NOMO-1 treated with DMSO at 0.1 percent for 48 hours (cell line): ENCODE data around the gene KCTD3.
A peak's percentile ranks its signal among the peaks of the same experiment; 100 is the strongest.

Experiments used
- DNase-seq: peaks from one replicate; lab custom pipeline; 2025; ENCODE audit not compliant: unreplicated experiment; lab: John Stamatoyannopoulos, UW

The KCTD3 gene

DNA sequence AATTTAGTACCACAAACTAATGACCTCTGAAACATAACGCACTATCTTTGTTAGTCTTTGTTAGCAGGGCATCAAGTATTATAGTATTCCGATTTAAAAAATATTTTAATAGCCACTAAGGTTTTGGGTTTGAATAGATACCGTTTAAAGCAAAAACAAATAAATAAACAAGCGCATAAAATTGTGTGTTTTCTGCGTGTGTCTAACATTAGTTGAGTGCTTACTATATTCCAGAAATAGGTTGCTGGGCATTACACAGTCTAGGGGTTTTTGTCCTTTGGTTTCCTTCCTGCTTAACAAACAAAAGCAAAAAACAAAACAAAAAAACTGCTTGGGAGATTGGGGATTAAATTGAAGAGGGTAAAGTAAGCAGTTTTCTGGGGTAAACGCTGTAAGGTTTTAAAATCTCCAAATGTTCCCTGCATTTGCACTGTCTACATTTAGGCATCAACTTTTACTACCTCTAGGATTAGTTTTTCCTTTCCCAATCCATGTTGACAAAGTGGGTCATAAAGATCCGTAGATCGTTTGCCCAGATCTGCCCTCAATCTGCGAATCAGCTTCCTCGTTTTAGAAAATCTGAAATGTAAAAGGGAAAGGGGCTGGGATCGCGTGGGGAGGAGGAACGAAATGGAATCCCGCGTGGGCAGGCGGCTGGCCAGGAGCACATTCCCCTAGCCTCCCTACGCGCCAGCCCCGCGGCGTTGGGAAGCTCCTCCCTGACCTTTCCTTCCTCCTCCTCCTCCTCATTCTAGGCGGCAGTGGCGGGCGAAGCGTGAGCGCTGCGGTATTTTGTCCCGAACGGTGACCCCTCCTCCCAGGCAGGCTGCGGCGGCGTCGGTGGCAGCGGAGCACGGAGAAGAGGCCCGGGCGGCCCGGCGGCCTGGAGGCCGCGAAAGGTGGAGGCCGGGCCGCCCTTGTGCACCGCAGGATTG lies at the start of gene KCTD3:
TSS of gene KCTD3 (plus strand) at position 749 of the 935 bp plus-strand sequence. CDS start 382 bp downstream, outside the sequence.
- DNase-seq = peak; percentile 41

- DNase-seq = peak; percentile 50
These were observed 49.6 kb upstream of the KCTD3 start for GRCh38 chr1:215517441-215517891.

DNA sequence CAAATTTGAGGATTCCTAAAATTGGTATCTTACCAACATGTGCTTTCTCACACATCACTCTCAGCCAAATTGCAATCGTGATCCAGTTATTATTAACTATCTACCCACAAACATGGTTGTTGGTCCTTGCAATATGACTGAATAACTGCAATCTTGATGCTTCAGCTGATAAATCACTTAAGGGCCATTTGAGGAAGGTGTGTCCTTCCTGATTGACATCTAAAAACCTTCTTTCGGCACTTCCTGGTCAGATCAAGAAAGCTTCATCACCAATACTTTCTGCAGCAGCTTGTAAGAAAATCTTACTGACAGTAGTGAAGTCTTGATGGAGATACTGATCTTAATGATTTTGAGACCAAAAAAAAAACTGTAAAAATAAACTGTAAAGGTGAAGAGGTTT lies 48.5 kb upstream of the KCTD3 start:
- DNase-seq = no peak

GRCh38 chr1:215521279-215521678 lies 45.8 kb upstream of the KCTD3 start:
- DNase-seq = no peak

DNA sequence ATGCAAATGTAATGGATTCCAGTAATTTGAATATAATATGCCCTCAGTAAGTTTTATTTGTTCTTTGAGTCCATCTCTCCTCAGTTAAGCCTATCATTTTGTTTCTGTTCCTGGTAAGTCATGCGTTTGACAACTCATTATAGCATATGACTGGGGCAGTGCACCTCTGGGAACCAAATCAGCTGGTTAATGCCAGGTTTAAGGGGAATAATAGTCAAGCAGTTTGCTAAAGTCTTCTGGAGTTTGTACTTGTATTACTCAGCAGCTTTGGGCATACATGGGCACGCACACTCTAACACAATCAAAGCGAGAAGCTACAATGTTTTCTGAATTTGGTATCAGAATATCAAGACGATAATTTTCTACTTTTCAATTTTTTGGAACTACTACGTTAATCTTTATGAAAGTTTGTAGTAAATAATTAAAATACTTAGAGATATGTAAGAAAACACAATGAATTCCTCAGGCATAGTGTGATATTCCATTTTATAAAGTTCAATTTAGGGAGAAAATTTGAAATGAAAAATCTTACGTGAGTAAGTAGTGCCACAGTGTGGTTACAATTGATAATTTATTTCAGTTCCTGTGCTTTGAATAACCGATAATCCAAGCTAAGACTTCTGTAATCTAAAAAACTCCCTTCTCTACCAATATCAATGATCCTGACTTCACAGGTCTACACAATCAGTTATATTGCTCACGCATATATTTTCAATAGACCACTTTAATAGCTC lies 43.8 kb upstream of the KCTD3 start:
- peak; percentile 3 for DNase-seq

DNA sequence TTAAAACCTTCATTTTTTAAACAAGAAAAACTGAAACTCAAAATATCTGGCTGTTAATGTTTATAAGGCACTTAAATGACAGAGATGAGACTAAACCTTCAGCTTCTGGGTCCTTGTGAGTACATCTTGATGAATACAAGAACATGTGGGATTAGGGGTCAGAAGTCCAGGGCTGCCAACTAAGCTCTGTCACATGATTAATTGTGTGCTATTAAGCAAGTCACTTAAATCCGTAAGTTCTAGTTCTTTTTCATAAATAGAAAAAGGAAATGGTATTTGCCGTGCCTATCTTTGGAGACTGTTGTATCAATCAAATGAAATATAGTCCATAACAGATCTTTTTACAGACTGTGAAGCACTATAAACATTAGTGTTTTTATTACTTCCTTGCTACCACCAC lies 43.2 kb upstream of the KCTD3 start:
- DNase-seq = peak; percentile 65

- DNase-seq = peak; percentile 45
These were observed 40.8 kb upstream of the KCTD3 start for GRCh38 chr1:215526147-215526845.

DNA sequence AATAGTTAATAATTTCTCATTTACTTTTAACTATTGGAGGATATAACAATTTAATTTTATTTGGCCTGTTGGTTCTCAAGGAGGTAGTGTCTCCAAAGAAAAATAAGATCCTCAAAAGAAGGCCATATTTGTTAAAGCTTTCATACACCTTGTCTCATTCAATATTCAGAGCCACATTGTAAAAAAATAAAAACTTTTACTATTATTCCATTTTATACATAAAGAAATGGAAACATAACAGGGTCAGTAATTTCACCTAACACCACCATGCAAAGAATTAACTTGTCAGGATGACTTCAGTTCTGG lies 40.3 kb upstream of the KCTD3 start:
- DNase-seq = no peak

DNA sequence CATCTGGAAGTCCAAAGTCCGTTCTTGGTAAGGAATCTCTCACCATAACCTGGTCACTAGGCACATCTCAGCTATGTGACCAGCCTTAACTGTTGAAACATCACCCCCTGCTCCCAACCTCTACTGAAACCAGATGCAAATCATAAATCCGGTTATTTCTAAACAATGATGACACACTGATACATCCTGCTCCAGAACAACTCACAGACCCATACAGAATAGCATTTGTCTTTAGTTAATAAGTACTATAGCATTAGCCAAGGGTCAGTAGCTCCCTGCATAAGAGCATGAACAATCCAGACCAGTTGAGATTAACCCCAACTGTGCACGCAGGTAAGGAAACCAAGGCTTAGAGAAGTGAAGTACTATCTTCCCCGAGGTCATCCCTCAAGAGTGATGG lies 38.0 kb upstream of the KCTD3 start:
- no peak for DNase-seq

DNA sequence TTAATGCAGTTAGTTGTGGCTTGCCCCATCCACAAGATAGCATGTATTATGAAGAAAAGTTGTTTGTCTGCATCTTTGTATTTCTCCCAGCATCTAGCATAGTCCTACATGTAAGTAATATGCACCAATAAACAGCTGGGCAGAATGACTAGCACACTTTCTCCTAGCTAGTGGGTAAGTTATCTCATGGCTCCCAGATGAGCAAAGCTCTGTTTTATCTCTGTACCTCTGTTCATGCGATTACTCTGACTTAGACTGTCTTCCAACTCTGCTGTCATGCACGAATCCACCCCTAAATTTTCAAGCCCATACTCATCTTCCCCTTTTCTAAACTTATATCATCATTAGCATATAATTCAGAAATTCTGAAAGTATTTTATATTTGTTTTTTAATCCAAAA lies 37.5 kb upstream of the KCTD3 start:
- DNase-seq = no peak

GRCh38 chr1:215530401-215530984 lies 36.6 kb upstream of the KCTD3 start:
- DNase-seq = peak; percentile 87

DNA sequence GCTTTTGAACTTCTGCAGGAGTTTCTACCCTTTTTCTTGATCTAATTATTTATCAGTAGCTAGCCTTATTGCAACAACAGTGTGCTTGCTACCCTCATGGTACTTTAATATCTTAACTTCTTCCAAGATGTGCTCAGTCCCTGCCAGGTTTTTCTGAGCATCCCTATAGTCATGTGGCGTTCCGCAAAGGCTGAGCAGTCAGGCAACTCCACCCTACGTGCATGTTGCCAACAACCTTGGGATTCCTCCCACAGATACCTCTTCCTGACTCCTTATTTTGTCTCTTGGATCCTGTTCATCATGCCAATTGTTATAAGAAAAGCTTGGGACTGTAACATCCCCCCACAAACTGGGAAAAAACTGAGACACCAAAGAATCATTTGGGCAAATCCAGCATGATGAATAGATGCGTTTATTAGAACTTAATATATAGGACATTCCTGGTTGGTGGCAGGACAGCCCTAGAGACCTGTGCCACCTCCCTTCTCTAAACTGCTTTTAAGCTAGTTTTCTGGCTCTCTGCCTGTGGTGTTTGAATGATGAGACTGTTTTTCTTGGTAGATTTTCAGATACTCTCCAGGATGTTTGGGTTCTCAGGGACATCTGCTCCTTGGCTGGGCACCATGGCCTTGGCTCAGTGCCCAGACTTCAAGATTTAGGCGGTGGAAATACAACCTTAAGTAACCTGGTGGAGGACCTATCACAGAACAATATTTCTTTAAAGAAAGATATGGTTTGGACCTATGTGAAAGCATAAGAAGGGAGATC lies 27.1 kb upstream of the KCTD3 start:
- DNase-seq = no peak

DNA sequence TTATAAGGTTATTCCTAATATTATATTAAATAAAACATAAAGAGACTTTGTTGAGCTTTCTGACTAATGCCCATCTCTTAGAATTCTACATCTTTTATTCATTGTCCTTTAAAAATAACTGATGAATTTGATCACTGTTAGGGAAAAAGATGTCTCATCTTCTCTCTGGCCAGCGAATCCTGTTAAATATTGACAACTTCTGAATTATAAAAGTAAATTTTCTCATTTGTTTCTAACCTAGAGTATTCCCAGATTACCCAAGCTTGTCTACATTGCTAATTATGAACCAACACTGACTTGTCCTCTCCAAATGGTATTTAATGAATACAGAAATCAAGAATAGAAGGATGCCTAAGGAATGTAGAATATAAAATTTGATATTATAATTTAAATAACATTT lies 24.8 kb upstream of the KCTD3 start:
- DNase-seq = no peak

DNA sequence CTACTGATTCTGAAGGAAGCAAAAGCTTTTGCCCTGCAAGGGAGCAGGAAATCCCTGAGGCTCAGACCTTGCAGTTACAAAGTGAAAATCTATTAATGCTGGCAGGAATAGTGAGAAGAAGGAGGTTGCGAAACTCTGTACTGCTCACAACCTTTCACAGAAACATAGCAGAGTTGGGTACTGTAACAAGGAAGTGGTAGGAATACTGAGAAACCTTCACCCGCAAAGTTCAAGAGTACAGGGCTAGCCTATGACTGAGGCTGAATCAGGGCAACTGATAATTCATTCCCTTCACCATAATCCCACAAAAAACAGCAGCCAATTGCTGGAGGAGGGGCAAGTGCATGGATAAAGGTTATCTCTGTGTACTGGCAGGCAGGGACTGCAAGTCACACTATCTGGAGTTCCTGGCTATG lies 23.9 kb upstream of the KCTD3 start:
- DNase-seq = peak; percentile 68

DNA sequence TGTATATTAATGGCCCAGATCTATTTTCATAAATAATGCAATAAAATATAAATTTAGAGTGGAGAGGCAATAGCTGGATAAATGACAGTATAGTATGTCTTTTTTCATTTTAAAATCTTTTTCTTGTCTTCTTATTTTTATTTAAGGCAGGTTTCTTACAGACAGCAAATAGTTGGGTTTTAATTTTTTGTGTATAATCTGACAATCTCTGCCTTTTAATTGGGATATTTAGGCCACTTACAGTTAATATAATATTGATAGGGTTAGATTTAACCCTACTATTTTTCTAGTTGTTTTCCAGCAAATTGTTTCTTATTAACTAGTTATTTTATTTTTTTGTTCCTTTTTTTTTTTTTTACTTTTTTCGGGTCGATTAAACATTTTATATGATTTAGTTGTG lies 23.3 kb upstream of the KCTD3 start:
- DNase-seq = no peak

DNA sequence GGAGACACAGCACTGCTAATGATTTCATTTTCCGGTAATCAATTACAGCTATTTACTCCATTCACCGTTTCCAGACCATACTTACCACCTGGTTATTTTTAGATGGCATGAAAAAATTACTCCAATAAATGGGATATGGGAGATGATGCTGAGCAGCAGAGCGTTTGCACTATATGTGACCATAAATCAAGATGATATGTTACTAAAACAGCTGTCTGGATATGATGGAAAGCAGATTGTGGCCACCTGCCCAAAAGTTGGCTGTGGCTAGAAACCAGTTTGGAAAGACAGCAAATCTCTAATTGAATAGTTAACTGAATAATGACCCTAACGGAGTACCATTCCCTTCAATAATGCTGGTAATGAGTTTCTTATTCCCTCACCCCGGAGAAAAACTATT lies 22.5 kb upstream of the KCTD3 start:
- DNase-seq = no peak

- DNase-seq = no peak
These were observed 22.0 kb upstream of the KCTD3 start for GRCh38 chr1:215545096-215545495.

- no peak for DNase-seq
These were observed 20.1 kb upstream of the KCTD3 start for GRCh38 chr1:215547011-215547410.

- DNase-seq = no peak
These were observed 15.3 kb upstream of the KCTD3 start for GRCh38 chr1:215551806-215552205.

- DNase-seq = no peak
These were observed 12.2 kb upstream of the KCTD3 start for GRCh38 chr1:215554865-215555264.

DNA sequence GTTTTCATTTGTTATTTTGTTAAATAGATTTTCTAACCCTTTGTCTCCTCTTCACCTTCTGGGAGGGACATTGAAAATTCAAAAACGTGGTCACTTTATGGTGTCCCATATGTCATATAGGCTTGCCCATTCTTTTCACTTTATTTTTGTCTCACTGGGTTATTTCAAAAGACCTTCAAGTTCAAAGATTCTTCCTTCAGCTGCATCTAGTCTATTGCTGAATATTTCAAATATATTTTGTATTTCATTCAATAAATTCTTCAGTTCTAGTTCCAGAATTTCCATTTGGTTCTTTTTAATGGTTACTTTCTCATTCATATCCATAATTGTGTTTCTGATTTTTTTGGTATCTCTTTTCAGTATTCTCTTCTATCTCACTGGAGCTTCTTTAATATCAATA lies 11.6 kb upstream of the KCTD3 start:
- no peak for DNase-seq
